ENCODE results near the gene C10orf62. TPM values are rescaled to one million over a fixed set of nuclear protein-coding genes. Genes with fewer than 3 reads are reported as not detected.
A peak's percentile ranks its signal among the peaks of the same experiment; 100 is the strongest.

C10orf62 gene
- total and polyA plus RNA-seq, 9 of the 15 experiments (the other 6 are each of a cell fraction or from before 2014, with no cell fraction given): not detected

- TF ChIP-seq TOE1 (IDR thresholded peaks at IDR 0.05; ENCODE audit: borderline replicate concordance) (no peak), TOE1 (CRISPR knock-in tag; IDR thresholded peaks at IDR 0.05; ENCODE audit: borderline replicate concordance, low read depth) (no peak), ZNF347 (CRISPR knock-in tag; IDR thresholded peaks at IDR 0.05; ENCODE audit: low read depth) (no peak), MAFF (IDR thresholded peaks at IDR 0.05; ENCODE audit: low read length) (0 out of 2 replicates have a peak, but pooled peaks have one; percentile 31), ZBTB26 (CRISPR knock-in tag; IDR thresholded peaks at IDR 0.05) (no peak), RBM39 (optimal IDR thresholded peaks at IDR 0.05; ENCODE audit: low read depth, low read length) (no peak), HOMEZ (CRISPR knock-in tag; IDR thresholded peaks at IDR 0.05) (no peak), ETS2 (tag; IDR thresholded peaks at IDR 0.05; ENCODE audit: borderline replicate concordance, poor library complexity, severe bottlenecking) (no peak), ZNF592 (IDR thresholded peaks at IDR 0.05) (no peak), ZBTB2 (IDR thresholded peaks at IDR 0.05) (peak; percentile 90), ZNF311 (CRISPR knock-in tag; IDR thresholded peaks at IDR 0.05) (no peak), SAFB2 (IDR thresholded peaks at IDR 0.05; ENCODE audit: borderline replicate concordance, low read depth, low read length, severe bottlenecking) (no peak), PYGO2 (tag; IDR thresholded peaks at IDR 0.05) (no peak), FOS (IDR thresholded peaks at IDR 0.05; ENCODE audit: extremely low read depth, insufficient read length) (peak; percentile 68), PHF8 (IDR thresholded peaks at IDR 0.05; ENCODE audit: borderline replicate concordance, low read length) (peak; percentile 60; the same call in 1 of the 2 replicates), ZNF79 (CRISPR knock-in tag; IDR thresholded peaks at IDR 0.05; ENCODE audit: low read depth) (no peak), ZNF3 (CRISPR knock-in tag; IDR thresholded peaks at IDR 0.05) (0 out of 2 replicates have a peak, but pooled peaks have one; percentile 53), SP2 (IDR thresholded peaks at IDR 0.05; ENCODE audit: extremely low read depth, low read depth, low read length, poor library complexity, severe bottlenecking) (peak; percentile 46), L3MBTL2 (IDR thresholded peaks at IDR 0.05) (no peak), ZNF75A (CRISPR knock-in tag; IDR thresholded peaks at IDR 0.05) (no peak)
These were observed 50.8 kb downstream of the C10orf62 start, which contains the start of gene PI4K2A (continued) for GRCh38 chr10:97640174-97640867.

Measured in K562 (cell line).